ENCODE results near the gene WHRN. TPM values are rescaled to one million over a fixed set of nuclear protein-coding genes. Genes with fewer than 3 reads are reported as not detected.

The WHRN gene
- total and polyA plus RNA-seq, 2 donors (not counting 1 experiment from before 2014, with no cell fraction given): 19.4 to 95.7 TPM

DNA sequence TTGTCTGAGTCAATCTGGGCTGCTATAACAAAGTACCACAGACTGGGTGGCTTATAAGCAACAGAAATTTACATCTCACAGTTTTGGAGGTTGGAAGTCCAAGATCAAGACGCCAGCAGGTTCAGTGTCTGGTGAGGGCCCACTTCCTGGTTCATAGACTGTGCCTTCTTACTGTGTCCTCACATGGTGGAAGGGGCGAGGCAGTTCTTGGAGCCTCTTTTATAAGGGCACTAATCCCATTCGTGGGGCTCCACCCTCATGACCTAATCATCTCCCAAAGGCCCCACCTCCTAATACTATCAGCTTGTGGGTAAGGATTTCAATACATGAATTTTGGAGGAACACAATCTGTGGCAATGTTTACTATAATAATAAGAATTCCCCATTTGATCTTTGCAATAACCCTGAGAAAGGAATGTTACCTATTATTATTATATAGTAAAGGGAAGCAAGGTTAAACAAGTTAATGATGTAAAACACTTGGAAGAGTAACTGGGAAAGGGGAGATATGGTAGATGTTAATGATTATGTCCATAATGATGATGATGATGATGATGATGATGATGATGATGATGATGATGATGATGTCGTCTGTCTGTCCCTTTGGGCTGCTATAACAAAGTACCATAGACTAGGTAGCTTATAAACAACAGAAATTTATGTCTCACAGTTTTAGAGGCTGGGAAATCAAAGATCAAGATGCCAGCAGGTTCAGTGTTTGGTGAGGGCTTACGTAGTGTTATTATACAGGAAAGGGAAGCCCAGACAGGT lies 40.8 kb downstream of the WHRN start:
- Histone ChIP-seq H3K27me3 (replicated peaks in 1 of 4; ENCODE audit: control extremely low read depth in 1 of 4, control insufficient read depth in 3 of 4, insufficient read depth in 4 of 4, low read length in 3 of 4) (no peaks in the 10 kb centered on the region), H3K27ac (ENCODE audit: low read length in 2 of 2) (no peak overlapping the region), H3K36me3 (replicated peaks in 1 of 2; ENCODE audit: control extremely low read depth in 1 of 2, control insufficient read depth in 1 of 2, extremely low read depth in 1 of 2, insufficient read depth in 2 of 2, low read length in 1 of 2) (no peaks in the 10 kb centered on the region), H4K20me1 (ENCODE audit: control insufficient read depth, insufficient read depth, low read length, poor library complexity, severe bottlenecking) (no peaks in the 10 kb centered on the region), H3K4me1 (ENCODE audit: control insufficient read depth in 2 of 2, insufficient read depth in 2 of 2, low read length in 2 of 2) (peaks cover 12 to 16% of the 10 kb centered on the region in 2 donors), H2AFZ (ENCODE audit: insufficient read depth, low read depth, low read length, poor library complexity, severe bottlenecking) (no peak overlapping the region), H3K9ac (ENCODE audit: low read length) (no peak overlapping the region), H3K79me2 (ENCODE audit: control insufficient read depth, insufficient read depth, low read length) (no peaks in the 10 kb centered on the region), H3K4me3 (ENCODE audit: control extremely low read depth in 1 of 5, extremely low read depth in 1 of 5, insufficient read depth in 1 of 5, low read depth in 2 of 5, low read length in 4 of 5) (no peak overlapping the region), H3K9me3 (ENCODE audit: control extremely low read depth in 1 of 3, control insufficient read depth in 2 of 3, insufficient read depth in 1 of 3, low read length in 2 of 3) (peaks cover 0 to 5% (median 0%) of the 10 kb centered on the region in 3 donors), H3K4me2 (replicated peaks; ENCODE audit: low read depth, low read length, poor library complexity, severe bottlenecking) (no peak overlapping the region)
- H3K4me3 Mint-ChIP-seq: no peak overlapping the region
- DNase-seq: no peak
- H3K4me1 Mint-ChIP-seq: peaks cover 23% of the 10 kb centered on the region
- ChIA-PET POLR2A (no interaction called here), CTCF (interaction anchor here (1.0 kb wide), 1 partner anchor 25 kb away, joined by 3 read pairs; no protein-coding TSS in a partner anchor)
- H3K27ac Mint-ChIP-seq: no peak overlapping the region
- ATAC-seq (ENCODE audit: low read depth): no peak
- TF ChIP-seq CTCF (IDR thresholded peaks at IDR 0.05) (no peak), EZH2 (IDR thresholded peaks at IDR 0.05; ENCODE audit: borderline replicate concordance, insufficient read depth, low read depth, low read length, poor library complexity, severe bottlenecking) (no peak)
- WGBS (ENCODE audit: insufficient coverage): 78% methylated on average over 1 of the region's 5 CpGs
- intact Hi-C loops (cut with micrococcal nuclease): no loop called here
- H3K27me3 Mint-ChIP-seq: no peaks in the 10 kb centered on the region
- H3K9me3 Mint-ChIP-seq (ENCODE audit: insufficient read depth): no peaks in the 10 kb centered on the region

DNA sequence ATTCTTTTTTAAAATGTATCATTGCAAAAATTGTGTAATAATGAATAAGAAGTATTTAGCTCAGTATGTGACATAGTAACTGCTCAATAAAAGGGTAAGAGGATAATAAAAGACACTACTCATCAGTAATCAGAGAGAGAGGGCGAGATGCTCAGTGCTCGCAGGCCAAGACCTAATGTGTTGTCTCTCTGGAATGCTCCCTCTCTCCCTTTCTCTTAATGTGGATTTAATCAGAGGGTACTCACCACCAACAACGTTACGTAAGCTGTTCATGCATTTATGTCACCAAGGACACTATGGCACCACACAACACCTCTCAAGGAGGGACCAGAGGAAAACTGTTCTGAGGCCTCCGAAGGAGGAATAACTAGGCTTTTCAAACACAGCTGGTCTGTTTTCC lies 42.5 kb downstream of the WHRN start:
- Histone ChIP-seq H3K27ac (ENCODE audit: low read length in 2 of 2) (no peak overlapping the region), H3K4me3 (ENCODE audit: control extremely low read depth in 1 of 5, extremely low read depth in 1 of 5, insufficient read depth in 1 of 5, low read depth in 2 of 5, low read length in 4 of 5) (no peak overlapping the region), H3K9me3 (ENCODE audit: control extremely low read depth in 1 of 3, control insufficient read depth in 2 of 3, insufficient read depth in 1 of 3, low read length in 2 of 3) (no peaks in the 10 kb centered on the region), H3K79me2 (ENCODE audit: control insufficient read depth, insufficient read depth, low read length) (no peaks in the 10 kb centered on the region), H3K27me3 (replicated peaks in 1 of 4; ENCODE audit: control extremely low read depth in 1 of 4, control insufficient read depth in 3 of 4, insufficient read depth in 4 of 4, low read length in 3 of 4) (no peaks in the 10 kb centered on the region), H3K4me1 (ENCODE audit: control insufficient read depth in 2 of 2, insufficient read depth in 2 of 2, low read length in 2 of 2) (peaks cover 10 to 12% of the 10 kb centered on the region in 2 donors), H3K9ac (ENCODE audit: low read length) (no peak overlapping the region), H2AFZ (ENCODE audit: insufficient read depth, low read depth, low read length, poor library complexity, severe bottlenecking) (no peak overlapping the region), H3K36me3 (replicated peaks in 1 of 2; ENCODE audit: control extremely low read depth in 1 of 2, control insufficient read depth in 1 of 2, extremely low read depth in 1 of 2, insufficient read depth in 2 of 2, low read length in 1 of 2) (no peaks in the 10 kb centered on the region), H3K4me2 (replicated peaks; ENCODE audit: low read depth, low read length, poor library complexity, severe bottlenecking) (no peak overlapping the region), H4K20me1 (ENCODE audit: control insufficient read depth, insufficient read depth, low read length, poor library complexity, severe bottlenecking) (no peaks in the 10 kb centered on the region)
- H3K27me3 Mint-ChIP-seq: no peaks in the 10 kb centered on the region
- DNase-seq: no peak
- H3K9me3 Mint-ChIP-seq (ENCODE audit: insufficient read depth): no peaks in the 10 kb centered on the region
- no peak overlapping the region for H3K4me3 Mint-ChIP-seq
- WGBS (ENCODE audit: insufficient coverage): 90% methylated on average over 2 of the region's 5 CpGs
- CTCF ChIA-PET: interaction anchor here (1.1 to 1.8 kb wide), 2 partner anchors 12 to 130 kb away, joined by 4 to 7 read pairs; no protein-coding TSS in a partner anchor
- intact Hi-C loops (cut with micrococcal nuclease): no loop called here
- no peak overlapping the region for H3K27ac Mint-ChIP-seq
- POLR2A ChIA-PET: interaction anchor here (0.6 kb wide), 1 partner anchor 90 kb away, joined by 6 read pairs; no protein-coding TSS in a partner anchor
- peaks cover 18% of the 10 kb centered on the region for H3K4me1 Mint-ChIP-seq
- TF ChIP-seq EZH2 (IDR thresholded peaks at IDR 0.05; ENCODE audit: borderline replicate concordance, insufficient read depth, low read depth, low read length, poor library complexity, severe bottlenecking) (no peak), CTCF (IDR thresholded peaks at IDR 0.05) (no peak)
- ATAC-seq (ENCODE audit: low read depth): no peak
